ENCODE results near the gene CREBBP.

Gene CREBBP

GRCh38 chr16:3807425-3808123, 72.9 kb downstream of the CREBBP start:
- Histone ChIP-seq H3K27ac (ENCODE audit: low read length) (no peak overlapping the region), H3K9ac (ENCODE audit: low read length in 2 of 2) (no peak overlapping the region), H3K4me3 (ENCODE audit: low read length in 2 of 2) (no peak overlapping the region), H3K9me3 (ENCODE audit: control insufficient read depth in 2 of 2, low read length in 2 of 2) (no peaks in the 10 kb centered on the region), H3K36me3 (ENCODE audit: control insufficient read depth in 2 of 2, insufficient read depth in 2 of 2, low read length in 2 of 2) (peaks cover 15 to 21% of the 10 kb centered on the region in 2 donors), H3K27me3 (ENCODE audit: control insufficient read depth in 1 of 2, insufficient read depth in 2 of 2, low read length in 2 of 2) (no peaks in the 10 kb centered on the region), H3K4me1 (ENCODE audit: control insufficient read depth, insufficient read depth, low read length) (peaks cover 18% of the 10 kb centered on the region)

- H3K27ac ChIP-seq (ENCODE audit: low read length): no peak overlapping the region
Measured at GRCh38 chr16:3804426-3805016, 76.0 kb downstream of the CREBBP start.

GRCh38 chr16:3800477-3801270, 79.8 kb downstream of the CREBBP start:
- Histone ChIP-seq H3K27ac (ENCODE audit: low read length) (no peak overlapping the region), H3K9ac (ENCODE audit: low read length in 2 of 2) (no peak overlapping the region), H3K36me3 (ENCODE audit: control insufficient read depth in 2 of 2, insufficient read depth in 2 of 2, low read length in 2 of 2) (peaks cover 0 to 5% of the 10 kb centered on the region in 2 donors), H3K27me3 (ENCODE audit: control insufficient read depth in 1 of 2, insufficient read depth in 2 of 2, low read length in 2 of 2) (no peaks in the 10 kb centered on the region), H3K4me3 (ENCODE audit: low read length in 2 of 2) (no peak overlapping the region), H3K4me1 (ENCODE audit: control insufficient read depth, insufficient read depth, low read length) (peaks cover 5% of the 10 kb centered on the region), H3K9me3 (ENCODE audit: control insufficient read depth in 2 of 2, low read length in 2 of 2) (no peaks in the 10 kb centered on the region)

More at GRCh38 chr16:3804426-3805016, 76.0 kb downstream of the CREBBP start:
- Histone ChIP-seq H3K27me3 (ENCODE audit: control insufficient read depth in 1 of 2, insufficient read depth in 2 of 2, low read length in 2 of 2) (no peaks in the 10 kb centered on the region), H3K9me3 (ENCODE audit: control insufficient read depth in 2 of 2, low read length in 2 of 2) (no peaks in the 10 kb centered on the region), H3K4me3 (ENCODE audit: low read length in 2 of 2) (no peak overlapping the region), H3K36me3 (ENCODE audit: control insufficient read depth in 2 of 2, insufficient read depth in 2 of 2, low read length in 2 of 2) (peaks cover 8 to 14% of the 10 kb centered on the region in 2 donors), H3K9ac (ENCODE audit: low read length in 2 of 2) (no peak overlapping the region), H3K4me1 (ENCODE audit: control insufficient read depth, insufficient read depth, low read length) (peaks cover 17% of the 10 kb centered on the region)

GRCh38 chr16:3800019-3800418, 80.5 kb downstream of the CREBBP start:
- H3K9me3 ChIP-seq (ENCODE audit: control insufficient read depth in 2 of 2, low read length in 2 of 2): no peaks in the 10 kb centered on the region
- H3K9ac ChIP-seq (ENCODE audit: low read length in 2 of 2): no peak overlapping the region
- no peak overlapping the region for H3K27ac ChIP-seq (ENCODE audit: low read length)
- H3K36me3 ChIP-seq (ENCODE audit: control insufficient read depth in 2 of 2, insufficient read depth in 2 of 2, low read length in 2 of 2): peaks cover 0 to 5% of the 10 kb centered on the region in 2 donors
- H3K4me1 ChIP-seq (ENCODE audit: control insufficient read depth, insufficient read depth, low read length): peaks cover 8% of the 10 kb centered on the region
- no peak overlapping the region for H3K4me3 ChIP-seq (ENCODE audit: low read length in 2 of 2)
- no peaks in the 10 kb centered on the region for H3K27me3 ChIP-seq (ENCODE audit: control insufficient read depth in 1 of 2, insufficient read depth in 2 of 2, low read length in 2 of 2)

- Histone ChIP-seq H3K9ac (ENCODE audit: low read length in 2 of 2) (no peak overlapping the region), H3K9me3 (ENCODE audit: control insufficient read depth in 2 of 2, low read length in 2 of 2) (no peaks in the 10 kb centered on the region), H3K4me1 (ENCODE audit: control insufficient read depth, insufficient read depth, low read length) (peaks cover 8% of the 10 kb centered on the region), H3K27ac (ENCODE audit: low read length) (no peak overlapping the region), H3K36me3 (ENCODE audit: control insufficient read depth in 2 of 2, insufficient read depth in 2 of 2, low read length in 2 of 2) (peaks cover 0 to 3% of the 10 kb centered on the region in 2 donors), H3K27me3 (ENCODE audit: control insufficient read depth in 1 of 2, insufficient read depth in 2 of 2, low read length in 2 of 2) (no peaks in the 10 kb centered on the region), H3K4me3 (ENCODE audit: low read length in 2 of 2) (no peak overlapping the region)
Measured at GRCh38 chr16:3799354-3799753, 81.2 kb downstream of the CREBBP start.

GRCh38 chr16:3798838-3799237, 81.7 kb downstream of the CREBBP start:
- peaks cover 0 to 3% of the 10 kb centered on the region in 2 donors for H3K36me3 ChIP-seq (ENCODE audit: control insufficient read depth in 2 of 2, insufficient read depth in 2 of 2, low read length in 2 of 2)
- no peak overlapping the region for H3K4me3 ChIP-seq (ENCODE audit: low read length in 2 of 2)
- no peak overlapping the region for H3K27ac ChIP-seq (ENCODE audit: low read length)
- H3K27me3 ChIP-seq (ENCODE audit: control insufficient read depth in 1 of 2, insufficient read depth in 2 of 2, low read length in 2 of 2): no peaks in the 10 kb centered on the region
- no peaks in the 10 kb centered on the region for H3K9me3 ChIP-seq (ENCODE audit: control insufficient read depth in 2 of 2, low read length in 2 of 2)
- no peak overlapping the region for H3K9ac ChIP-seq (ENCODE audit: low read length in 2 of 2)
- peaks cover 12% of the 10 kb centered on the region for H3K4me1 ChIP-seq (ENCODE audit: control insufficient read depth, insufficient read depth, low read length)

- Histone ChIP-seq H3K4me1 (ENCODE audit: control insufficient read depth, insufficient read depth, low read length) (peaks cover 18% of the 10 kb centered on the region), H3K9me3 (ENCODE audit: control insufficient read depth in 2 of 2, low read length in 2 of 2) (no peaks in the 10 kb centered on the region), H3K4me3 (ENCODE audit: low read length in 2 of 2) (no peak overlapping the region), H3K27me3 (ENCODE audit: control insufficient read depth in 1 of 2, insufficient read depth in 2 of 2, low read length in 2 of 2) (no peaks in the 10 kb centered on the region), H3K36me3 (ENCODE audit: control insufficient read depth in 2 of 2, insufficient read depth in 2 of 2, low read length in 2 of 2) (peaks cover 0 to 3% of the 10 kb centered on the region in 2 donors), H3K27ac (ENCODE audit: low read length) (no peak overlapping the region), H3K9ac (ENCODE audit: low read length in 2 of 2) (no peak overlapping the region)
Measured at GRCh38 chr16:3797904-3798811, 82.4 kb downstream of the CREBBP start.

- Histone ChIP-seq H3K27ac (ENCODE audit: low read length) (no peak overlapping the region), H3K4me1 (ENCODE audit: control insufficient read depth, insufficient read depth, low read length) (peaks cover 25% of the 10 kb centered on the region), H3K4me3 (ENCODE audit: low read length in 2 of 2) (no peak overlapping the region), H3K36me3 (ENCODE audit: control insufficient read depth in 2 of 2, insufficient read depth in 2 of 2, low read length in 2 of 2) (peaks cover 0 to 5% of the 10 kb centered on the region in 2 donors), H3K27me3 (ENCODE audit: control insufficient read depth in 1 of 2, insufficient read depth in 2 of 2, low read length in 2 of 2) (no peaks in the 10 kb centered on the region), H3K9ac (ENCODE audit: low read length in 2 of 2) (no peak overlapping the region), H3K9me3 (ENCODE audit: control insufficient read depth in 2 of 2, low read length in 2 of 2) (no peaks in the 10 kb centered on the region)
Measured at GRCh38 chr16:3797473-3797872, 83.0 kb downstream of the CREBBP start.

GRCh38 chr16:3793161-3793576, 87.3 kb downstream of the CREBBP start:
- Histone ChIP-seq H3K36me3 (ENCODE audit: control insufficient read depth in 2 of 2, insufficient read depth in 2 of 2, low read length in 2 of 2) (peaks cover 14 to 26% of the 10 kb centered on the region in 2 donors), H3K9me3 (ENCODE audit: control insufficient read depth in 2 of 2, low read length in 2 of 2) (no peaks in the 10 kb centered on the region), H3K9ac (ENCODE audit: low read length in 2 of 2) (peak overlapping the region in 1 of 2 donors; percentile 47), H3K27ac (ENCODE audit: low read length) (peak overlapping the region; percentile 24), H3K4me3 (ENCODE audit: low read length in 2 of 2) (peak overlapping the region; percentile 10 to 47), H3K27me3 (ENCODE audit: control insufficient read depth in 1 of 2, insufficient read depth in 2 of 2, low read length in 2 of 2) (no peaks in the 10 kb centered on the region), H3K4me1 (ENCODE audit: control insufficient read depth, insufficient read depth, low read length) (peaks cover 24% of the 10 kb centered on the region)

GRCh38 chr16:3792472-3793012, 88.0 kb downstream of the CREBBP start:
- peak overlapping the region in 1 of 2 donors; percentile 47 for H3K9ac ChIP-seq (ENCODE audit: low read length in 2 of 2)
- H3K36me3 ChIP-seq (ENCODE audit: control insufficient read depth in 2 of 2, insufficient read depth in 2 of 2, low read length in 2 of 2): peaks cover 14 to 28% of the 10 kb centered on the region in 2 donors
- H3K9me3 ChIP-seq (ENCODE audit: control insufficient read depth in 2 of 2, low read length in 2 of 2): no peaks in the 10 kb centered on the region
- peak overlapping the region in 1 of 2 donors; percentile 10 for H3K4me3 ChIP-seq (ENCODE audit: low read length in 2 of 2)
- H3K27ac ChIP-seq (ENCODE audit: low read length): peak overlapping the region; percentile 24
- no peaks in the 10 kb centered on the region for H3K27me3 ChIP-seq (ENCODE audit: control insufficient read depth in 1 of 2, insufficient read depth in 2 of 2, low read length in 2 of 2)
- peaks cover 24% of the 10 kb centered on the region for H3K4me1 ChIP-seq (ENCODE audit: control insufficient read depth, insufficient read depth, low read length)

All from stomach smooth muscle (tissue), 2 donors.